T-helper 2 cell (primary cell): ENCODE data around the gene VDR.

Experiments used
- DNase-seq, 5 experiments: peaks; one replicate each; pipeline versions ENCODE4 v3.0.0 to v3.0.0-alpha.2; 2012 to 2022

Gene VDR

DNA sequence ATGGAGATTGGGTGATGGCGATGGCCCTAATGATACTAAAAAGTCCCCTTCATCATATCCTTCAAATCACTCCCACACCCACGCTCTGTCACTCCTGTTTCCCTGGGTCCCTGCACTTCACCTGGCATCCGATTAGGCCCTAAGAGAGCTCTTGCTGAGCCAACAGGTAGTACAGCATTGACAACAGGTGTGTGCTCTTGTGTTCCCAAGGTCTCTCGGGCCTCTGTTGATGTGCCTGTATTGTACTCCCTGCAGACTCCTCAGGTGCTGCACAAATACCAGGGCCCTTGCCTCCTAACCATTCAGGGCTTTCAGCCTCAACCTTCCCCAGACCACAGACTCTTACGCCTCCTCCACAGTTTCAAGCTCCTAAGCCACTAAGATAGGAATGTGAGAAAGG lies 25.8 kb upstream of the VDR start:
- DNase-seq: no peak

DNA sequence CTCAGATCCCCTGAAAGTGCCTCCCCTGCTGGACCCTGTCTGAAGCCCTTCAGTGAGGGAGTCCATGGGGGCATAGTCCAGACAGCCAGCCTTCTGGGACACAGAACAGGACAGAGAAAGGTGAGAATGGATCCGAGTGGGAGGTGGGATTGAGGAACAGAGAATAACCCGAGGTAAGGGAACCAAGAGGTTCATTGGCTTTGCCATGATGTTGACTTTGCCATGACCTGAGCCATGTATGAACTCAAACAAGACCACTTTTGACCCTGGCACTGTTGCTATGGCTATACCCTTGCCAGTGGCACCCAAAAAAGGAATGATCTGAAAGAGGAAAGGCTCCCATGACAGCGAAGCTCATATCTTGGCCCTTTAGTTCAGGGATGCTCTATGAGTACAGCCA lies 22.6 kb upstream of the VDR start:
- DNase-seq: no peak

DNA sequence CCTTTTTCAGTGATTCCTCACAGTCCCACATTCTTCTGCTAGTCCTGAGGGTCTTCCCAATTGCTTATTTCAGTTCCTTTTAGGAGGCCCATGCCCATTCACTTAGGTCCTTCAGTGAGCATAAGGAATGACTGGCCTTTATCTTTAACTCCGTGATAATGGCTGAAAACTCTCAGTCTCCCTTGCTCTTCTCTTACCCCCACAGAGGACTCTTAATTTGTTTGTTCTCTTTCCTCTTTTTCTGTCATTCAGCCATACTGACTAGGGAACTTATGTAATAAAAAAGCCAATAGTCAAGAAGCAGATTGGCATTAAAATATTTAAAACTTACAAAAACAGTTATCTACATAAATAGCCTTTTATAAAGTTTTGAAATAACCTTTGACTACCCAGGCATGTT lies 17.1 kb upstream of the VDR start:
- no peak for DNase-seq

DNA sequence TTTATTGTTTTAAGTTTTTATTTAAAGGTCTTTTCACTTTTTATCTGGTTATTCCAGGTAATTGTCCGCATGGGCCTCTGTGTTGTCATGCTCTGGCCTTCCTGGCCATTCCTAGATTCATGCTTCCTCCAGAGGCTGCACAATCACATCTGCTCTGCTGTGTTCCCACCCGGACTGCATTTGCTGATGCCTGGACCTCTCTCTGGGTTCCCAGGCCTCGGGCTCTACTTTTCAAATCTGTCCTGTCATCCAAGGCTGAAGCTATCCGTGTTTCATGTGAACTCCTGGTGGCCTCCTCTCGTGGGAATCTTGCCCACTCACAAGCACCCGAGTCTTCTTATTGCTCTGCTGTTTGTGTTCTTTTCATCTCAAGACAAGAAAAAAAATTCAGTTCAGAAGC lies 16.1 kb upstream of the VDR start:
- no peak for DNase-seq

DNA sequence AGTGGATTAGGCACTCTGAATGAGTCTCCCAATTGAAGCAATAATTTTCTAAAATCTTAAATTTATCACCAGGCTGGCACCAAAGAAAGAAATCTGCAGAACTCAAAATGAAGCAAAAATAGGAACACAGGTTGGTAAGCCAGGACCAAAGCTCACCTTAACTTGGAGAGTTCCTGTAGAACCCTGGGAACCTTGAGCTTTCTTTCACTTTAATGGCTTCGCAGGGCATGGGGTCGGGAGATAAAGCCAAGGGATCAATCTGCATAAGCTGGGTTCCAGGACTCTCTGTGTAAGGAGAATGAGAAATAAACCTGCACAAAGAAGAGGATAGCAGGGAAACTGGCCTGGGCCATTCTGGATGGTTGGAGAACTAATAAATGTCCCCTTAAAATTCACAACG lies 8.3 kb upstream of the VDR start:
- DNase-seq: no peak

DNA sequence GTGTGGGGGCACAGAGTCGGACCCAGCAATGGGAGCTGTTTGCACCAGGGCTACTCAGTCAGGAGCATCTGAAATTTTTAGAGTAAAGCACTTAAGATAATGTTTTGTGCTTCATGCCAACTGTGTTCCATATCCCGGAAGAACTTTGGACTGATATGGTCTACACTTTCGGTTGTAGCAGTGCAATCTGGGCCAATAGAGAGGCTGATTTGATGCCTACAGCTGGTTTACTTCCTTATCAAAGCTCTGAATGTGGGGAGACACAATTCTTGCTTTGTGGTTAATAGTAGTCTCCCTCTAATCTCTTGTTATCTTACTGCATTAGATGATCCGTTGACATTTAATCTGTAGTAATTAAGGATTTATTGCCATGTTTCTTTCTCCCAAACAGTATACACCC lies 7.8 kb upstream of the VDR start:
- no peak for DNase-seq

DNA sequence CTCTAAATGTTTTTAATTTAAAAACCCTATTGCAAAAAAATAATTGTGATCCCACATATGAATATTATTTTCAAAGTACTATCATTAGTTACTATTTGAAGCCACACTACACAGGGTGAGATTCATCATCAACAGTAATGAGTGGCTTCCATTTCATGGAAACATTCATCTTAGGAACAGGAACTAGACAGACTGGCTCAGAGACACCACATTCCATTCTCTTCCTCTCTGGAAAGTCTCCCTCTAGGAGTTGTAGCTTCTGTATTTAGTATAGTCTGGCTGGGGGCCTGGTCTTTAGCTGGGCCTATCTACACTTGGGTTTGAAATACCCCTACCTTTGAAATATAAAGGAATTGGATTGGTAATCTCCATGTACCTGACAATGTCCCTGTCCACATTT lies 6.2 kb upstream of the VDR start:
- DNase-seq: no peak

DNA sequence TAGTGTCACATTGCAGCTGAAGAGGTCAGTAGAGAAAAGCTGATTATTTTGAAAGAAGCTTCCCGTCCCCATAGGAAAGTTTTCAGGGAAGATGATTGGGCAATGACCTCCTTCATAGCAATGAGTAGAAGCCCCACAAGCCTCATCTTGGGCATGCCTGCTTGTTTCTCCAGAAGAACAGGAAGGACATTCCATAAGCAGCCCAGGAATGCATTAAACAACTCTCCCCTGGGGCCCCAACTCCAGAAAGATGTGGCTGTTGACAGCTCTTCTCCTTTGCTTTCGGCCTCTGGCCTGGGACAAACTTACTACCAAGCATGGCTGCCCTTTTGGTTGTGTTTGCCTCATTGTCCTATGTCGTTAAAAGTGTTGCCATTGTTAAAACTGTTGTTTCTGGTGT lies 5.7 kb upstream of the VDR start:
- DNase-seq: no peak

DNA sequence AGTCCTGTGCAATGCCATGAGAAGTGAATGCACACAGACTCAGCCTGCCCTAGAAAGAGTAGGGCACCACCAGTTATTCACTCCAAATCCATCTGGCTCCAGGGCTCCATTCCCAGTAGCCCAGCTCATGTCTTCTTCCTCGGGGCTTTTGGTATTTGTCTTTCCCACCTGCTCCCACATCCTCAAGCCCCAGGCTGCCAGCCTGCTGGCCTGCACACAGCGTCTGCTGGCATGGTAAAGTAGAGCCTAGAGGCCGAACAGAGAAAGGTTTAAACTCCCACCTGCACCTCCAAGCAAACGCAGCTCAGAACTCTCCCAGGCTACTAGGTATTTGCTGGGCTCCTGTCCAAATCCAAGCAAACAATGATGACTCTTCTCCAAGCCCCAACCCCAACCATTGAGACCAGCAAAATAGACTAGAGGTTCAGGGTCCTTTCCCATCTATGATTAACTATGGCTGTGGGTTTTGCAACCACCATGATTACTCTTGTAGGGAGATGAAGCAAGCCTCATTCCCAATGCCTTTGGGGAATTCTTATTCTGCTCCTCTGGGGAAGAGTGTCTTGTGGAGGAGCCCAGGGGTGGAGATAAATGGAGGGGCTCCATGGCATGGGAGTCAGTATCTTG lies 5.2 kb upstream of the VDR start:
- no peak for DNase-seq

DNA sequence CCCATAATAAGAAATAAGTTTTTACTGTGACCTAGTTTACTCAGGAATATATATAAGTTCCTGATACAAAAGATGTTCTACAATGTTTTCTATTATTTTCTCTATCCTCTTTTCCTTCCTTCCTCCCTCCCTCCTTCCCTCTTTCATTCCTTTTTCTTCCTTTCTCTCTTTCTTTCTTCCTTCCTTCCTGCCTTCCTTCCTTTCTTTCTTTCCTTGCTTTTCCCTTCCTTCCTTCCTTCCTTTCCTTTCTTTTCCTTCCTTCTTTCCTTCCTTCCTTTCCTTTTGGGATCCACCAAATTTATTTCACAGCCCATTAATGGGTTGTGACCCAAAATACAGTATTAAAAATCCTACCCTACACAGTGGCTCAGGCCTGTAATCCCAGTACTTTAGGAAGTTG lies 3.9 kb upstream of the VDR start:
- DNase-seq: no peak

DNA sequence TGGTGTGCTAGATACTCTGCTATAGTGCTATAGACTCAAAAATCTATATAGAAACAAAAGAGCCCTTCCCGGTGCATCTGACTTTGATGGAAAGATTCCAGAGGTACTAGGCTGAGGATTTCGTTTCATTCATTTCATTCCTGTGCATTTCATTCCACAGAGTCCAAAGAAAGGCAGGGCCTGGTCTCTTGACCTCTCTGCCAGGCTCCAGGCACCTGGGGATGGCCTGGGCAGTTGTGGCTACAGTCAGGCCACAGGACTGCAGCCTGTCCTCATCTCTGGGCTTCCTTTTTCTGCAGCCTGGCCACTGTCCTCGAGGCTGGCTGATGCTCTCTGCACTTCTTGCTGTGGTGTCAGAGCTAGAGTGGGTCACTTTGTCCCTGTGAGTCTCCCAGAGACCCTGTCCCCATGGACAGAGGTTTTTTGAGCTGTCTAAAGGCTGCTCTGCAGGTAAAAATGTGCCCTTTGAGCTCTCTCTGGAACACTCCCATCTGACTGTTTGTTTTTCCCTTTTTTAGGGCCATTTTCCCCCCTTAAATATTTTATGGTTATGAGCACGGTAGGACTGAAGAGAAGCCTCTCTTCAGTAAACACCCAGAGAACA lies 3.2 kb upstream of the VDR start:
- no peak for DNase-seq

DNA sequence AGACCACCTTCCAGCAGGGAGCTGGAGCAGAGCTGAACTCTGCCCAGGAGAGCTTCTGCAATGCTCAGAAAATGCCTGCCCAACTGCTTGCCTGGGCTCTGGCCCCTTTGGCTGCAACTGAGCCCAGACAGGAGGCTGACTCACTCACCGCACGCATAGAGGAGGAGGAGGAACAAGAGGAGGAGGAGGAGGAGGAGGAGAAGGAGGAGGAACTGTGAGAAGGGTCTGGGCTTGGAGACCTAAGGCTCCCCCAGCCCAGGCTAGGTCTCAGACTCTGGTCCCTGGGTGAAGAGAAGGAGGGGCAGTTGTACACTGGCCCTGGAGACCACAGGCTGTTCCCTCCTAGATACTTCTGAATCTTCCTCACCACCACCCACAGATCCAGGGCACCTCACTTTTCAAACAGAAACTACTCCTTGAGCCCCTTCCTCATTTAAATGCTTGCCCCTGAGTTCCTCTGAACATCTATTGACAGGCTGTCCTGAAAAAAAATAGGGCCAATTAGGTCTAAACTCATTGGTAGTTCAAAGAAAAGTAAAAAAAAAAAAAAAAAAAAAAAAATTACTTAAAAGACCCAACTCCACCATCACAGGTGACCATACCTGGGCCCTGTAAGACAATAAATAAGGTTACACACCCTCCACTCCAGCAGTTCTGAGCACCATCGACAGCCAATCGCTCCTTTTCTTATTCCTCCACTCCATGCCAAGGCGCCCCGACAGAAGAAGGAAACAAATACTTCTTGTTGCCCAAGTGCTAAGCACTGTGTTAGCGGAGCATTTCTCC lies 674 bp downstream of the VDR start:
- peak in 3 of 5 experiments; percentile 31 to 75 (median 46) for DNase-seq

DNA sequence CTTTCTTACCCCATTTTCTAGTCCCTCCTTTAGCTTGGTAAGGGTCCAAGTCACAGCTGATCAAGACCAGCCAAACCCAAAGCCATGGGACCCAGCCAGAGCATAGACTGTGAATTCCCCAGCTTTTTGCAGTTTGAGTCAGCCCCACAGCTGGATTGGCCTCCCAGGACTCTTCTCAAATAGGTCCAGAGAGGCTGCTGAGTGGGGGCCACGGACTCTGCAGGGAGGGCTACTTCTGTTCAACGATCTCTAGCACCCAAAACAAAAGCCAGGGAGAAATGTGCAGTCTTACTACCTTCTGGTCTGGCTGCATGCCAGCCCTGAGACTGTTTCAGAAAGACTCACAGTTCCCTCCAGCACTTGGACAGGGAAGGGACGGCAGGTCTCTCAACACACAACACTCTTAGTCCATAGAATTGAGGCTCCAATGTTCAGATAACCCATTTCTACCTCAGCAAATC lies 1.6 kb downstream of the VDR start:
- DNase-seq: no peak

DNA sequence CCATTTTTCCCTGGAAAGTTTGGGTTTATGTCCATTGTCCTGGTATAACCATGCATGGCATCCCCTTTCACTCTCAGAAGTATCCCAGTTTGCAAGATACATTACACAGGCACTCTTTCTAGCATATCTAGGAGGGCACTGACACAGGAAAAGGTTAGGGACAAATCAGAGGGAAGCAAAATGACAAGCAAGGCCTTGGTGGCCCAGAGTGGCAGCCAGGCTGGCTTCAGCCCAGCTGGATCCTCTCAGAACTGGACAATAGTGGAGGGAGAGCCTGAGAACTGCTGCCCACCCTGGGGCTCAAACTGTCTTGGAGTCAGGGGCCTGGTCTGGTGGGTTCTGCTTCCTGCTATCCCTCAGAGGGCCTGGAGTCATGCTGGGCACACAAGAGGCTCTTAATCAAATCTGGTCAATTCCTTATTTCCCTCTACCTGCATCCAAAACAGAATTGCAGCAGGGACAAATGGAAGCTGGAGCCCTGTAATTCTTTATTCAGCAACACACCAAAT lies 2.6 kb downstream of the VDR start:
- DNase-seq: no peak

DNA sequence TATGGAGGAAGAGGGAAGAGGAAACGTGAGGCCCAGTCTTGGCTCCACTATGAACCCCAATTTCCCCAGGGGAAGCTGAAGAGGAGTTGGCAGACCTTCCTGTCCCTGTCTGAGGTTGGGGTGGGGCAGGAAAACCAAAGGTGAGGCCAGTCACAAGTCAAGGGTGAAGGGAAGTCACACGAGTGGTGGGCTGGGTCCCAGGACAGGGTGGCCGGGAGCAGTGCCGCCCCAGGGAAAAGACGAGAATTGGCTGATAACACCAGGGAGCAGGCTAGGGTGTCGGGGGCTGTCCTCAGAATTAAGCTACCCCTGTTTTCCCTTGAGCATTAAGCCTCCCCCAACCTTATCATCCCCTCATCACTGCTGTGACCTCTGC lies 3.1 kb downstream of the VDR start:
- no peak for DNase-seq

DNA sequence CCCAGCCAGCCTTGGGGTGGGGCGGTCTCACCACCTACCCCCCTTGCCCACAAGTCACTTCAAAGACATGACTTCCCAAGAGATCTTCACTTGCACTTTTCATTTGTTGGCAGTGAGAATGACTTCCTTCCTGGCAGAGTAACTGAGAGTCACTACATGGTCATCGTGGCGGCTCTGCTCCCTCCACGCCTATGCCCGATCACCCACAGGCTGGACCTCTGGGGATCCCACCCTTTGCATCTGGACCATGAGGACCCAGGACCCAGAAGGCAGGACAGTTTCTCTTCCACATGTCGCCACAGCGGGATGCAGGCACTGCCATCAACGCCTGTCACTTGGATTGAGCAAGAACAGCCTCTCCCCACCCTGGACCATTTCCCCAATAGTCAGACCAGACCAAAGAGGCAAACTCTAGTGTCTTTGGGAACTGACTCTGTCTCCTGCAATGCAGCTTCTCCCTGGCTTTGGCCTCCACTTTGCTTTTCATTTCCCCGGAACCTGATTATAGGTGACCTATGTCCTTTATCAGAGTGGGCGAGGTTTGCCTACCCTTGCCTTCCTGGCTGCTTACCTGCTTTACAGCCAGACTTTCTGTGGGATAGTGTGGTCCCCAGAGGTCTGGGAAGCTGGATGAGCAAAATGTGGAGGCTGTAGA lies 3.6 kb downstream of the VDR start:
- peak in 1 of 5 experiments; percentile 27 for DNase-seq

DNA sequence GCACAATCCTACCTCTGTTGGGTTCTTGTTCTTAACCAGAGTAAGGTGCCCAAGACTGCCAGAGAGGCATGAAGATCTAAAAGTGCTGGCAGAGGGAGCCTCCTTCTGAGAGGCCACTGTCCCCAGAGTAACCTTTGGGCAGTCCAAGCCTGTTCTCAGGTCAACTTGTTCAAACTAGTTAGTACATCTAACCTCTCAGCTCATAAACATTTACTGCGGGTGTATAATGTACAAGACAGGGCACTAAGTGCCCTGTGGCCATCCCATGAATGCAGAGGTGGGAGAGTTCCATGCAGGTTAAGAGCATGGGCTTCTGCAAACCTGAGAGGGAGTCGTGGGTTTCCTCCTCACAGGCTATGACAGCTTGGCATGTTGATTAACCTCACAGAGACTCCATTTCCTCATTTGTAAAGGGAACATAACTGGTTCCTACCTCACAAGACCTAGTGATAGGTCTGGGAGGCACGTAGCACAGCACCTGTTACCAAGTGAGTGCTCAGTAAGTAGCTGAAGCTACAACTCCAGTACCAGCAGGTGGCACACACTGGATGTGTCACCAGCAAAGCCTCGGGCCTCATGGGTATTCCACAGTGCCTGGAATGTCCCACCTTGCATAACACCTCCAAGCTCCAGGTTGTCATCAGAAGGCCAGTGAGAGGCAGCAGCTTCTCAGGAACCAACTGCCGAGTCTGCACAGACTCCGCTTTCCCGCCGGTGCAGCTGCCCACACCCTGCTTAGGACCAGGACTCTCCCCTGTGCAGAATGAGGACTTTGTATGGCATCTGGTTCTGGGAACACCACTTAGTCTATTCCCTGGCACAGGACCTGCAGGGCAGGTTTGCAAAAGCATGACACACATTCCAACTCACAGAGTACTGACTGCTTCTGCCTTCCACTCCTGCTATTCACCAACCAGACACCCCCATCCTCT lies 4.4 kb downstream of the VDR start:
- no peak for DNase-seq

DNA sequence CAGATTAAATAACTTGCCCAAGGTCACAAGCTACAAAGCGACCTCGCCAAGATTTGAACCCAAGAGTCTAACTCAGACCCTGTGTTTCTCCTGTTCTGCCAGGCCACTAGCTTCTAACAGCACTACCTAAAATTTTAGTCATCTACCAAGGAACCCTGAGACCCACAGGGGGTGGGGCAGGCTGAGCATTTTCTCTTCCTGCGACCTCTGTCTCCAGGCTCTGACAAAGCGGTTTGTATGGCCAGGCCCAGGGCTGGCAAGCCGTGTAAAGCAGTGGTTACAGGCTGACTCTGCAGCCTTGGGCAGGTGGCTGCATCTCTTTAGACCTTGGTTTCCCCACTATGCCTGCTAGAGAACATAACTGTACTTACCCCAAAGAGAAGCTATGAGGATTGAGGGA lies 5.3 kb downstream of the VDR start:
- no peak for DNase-seq

DNA sequence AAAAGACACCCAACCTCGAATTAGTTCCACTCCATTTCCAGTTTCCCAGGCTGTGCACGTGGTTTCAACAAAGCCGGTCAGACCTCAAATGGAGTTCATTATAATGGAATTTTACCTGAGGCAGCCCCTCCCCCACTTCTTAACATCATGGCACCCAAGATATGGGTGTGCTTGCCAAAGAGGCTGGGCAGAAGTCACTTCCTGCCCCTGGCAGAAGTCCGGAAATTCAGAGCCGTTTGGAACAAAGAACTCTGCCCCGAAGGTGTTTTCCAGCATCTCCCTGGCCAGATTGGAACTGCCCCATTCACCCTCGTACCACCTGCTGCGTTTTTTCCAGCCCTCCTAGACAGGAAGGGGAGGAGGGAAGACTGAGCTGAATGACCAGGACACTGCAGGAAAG lies 8.2 kb downstream of the VDR start:
- no peak for DNase-seq

DNA sequence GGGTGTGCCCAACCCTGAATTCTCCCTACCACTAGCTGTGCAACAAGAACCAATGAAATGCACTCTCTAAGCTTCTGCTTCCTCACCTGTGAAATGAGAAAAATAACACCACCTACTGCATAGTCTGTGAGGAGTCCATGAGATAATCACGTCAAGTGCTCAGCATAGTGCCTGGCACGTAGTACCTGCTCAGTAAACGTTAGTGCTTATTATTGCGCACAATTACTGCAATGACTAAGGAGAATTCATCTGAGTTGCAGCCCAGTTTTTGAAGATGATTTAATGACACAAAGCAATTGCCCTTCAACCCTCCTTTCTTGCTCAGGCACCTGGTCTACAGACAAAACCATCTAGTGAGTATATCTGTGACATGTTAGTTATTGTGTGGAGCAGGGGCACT lies 8.8 kb downstream of the VDR start:
- no peak for DNase-seq

DNA sequence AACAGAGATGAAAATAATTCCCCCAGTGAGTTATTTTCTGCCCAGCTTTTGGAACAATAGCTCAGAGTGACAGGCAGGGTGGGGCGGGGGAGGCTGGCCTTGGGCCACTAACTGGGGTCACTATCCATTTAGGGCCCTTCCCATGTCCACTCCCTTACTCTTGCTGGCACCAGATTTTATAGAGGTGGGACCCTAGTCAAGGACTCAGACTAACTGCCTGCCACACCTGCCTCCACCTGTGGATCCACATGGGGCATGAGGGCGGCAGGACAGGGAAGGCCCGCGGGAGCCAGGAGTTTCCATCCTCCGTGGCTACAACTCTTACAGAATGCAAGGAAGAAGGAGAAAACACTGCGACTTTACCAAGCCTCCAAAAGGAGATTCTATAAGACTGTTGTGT lies 10.1 kb downstream of the VDR start:
- DNase-seq: no peak

DNA sequence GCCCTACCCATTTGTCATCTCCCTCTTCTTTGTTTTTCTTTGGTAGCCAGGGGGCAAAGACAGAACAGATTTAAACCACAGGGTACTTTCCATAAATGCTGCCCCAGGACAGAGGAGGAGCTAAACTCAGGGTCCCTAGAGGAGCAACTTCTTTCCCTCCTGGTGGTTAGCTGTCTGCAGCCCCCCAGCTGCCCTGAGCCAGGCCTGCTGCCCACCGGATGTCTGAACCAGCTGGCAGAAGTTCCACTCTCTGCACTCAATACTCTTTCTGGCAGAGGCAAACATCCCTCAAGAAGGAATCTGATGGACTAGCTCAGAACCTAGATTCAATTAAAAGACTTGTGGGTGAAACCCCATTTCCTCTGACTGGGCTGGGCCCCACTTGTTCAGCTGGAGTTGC lies 10.7 kb downstream of the VDR start:
- no peak for DNase-seq
